Activated CD4-positive, alpha-beta T cell treated with anti-CD3 and anti-CD28 coated beads, Interleukin-10, Interleukin-2, amounts not matched to agents 100 ng/mL and 50 ng/mL, durations not matched to agents 16 hours and 8 hours (primary cell): ENCODE data around the gene CDHR4.
"Not testable (repeated sequence)": the region's sequence is repeated elsewhere in the genome, so short reads cannot be mapped to it uniquely, and the experiment has no call there.

ENCODE experiments used
- DNase-seq: peaks from one replicate; pipeline ENCODE4 v3.0.0-alpha.2; 2020

Gene CDHR4

GRCh38 chr3:49779358-49780079 is 20.2 kb downstream of the CDHR4 start:
- no peak for DNase-seq

GRCh38 chr3:49776101-49776500 is 23.6 kb downstream of the CDHR4 start:
- DNase-seq = not testable (repeated sequence)

DNA sequence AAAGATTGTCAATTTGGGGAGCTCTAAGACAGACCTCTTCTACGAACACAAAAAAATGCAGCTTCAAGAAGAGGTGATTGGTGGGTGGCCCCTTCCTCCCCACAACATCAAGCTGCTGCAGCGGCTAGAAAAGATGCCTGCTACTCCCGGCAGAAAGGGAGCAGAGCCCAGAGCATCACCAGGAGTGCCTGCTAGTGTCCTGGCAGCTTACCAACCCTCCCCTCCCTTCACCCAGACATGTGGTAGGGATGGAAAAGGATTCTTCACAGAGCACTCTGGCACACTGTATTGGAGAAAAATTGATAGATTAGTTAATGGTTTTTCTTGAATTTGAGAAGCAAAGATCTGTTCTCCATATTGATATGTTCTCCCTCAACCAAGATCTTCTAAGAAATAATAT is 24.1 kb downstream of the CDHR4 start:
- DNase-seq = no peak

DNA sequence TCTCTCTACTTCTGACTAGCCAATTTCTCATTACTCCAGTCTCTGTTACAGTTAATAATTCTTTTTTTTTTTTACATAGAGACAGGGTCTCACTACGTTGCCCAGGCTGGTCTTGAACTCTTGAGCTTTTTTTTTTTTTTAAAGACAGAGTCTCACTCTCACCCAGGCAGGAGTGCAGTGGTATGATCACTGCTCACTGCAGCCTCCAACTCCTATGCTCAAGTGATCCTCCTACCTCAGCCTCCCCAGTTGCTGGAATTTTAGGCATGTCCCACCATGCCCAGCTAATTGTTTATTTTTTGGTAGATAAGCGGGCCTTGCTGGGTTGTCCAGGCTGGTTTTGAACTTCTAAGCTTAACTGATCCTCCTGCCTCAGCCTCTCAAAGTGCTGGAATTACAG is 27.0 kb downstream of the CDHR4 start:
- DNase-seq = no peak

- no peak for DNase-seq
Observed at GRCh38 chr3:49771340-49771938, 28.2 kb downstream of the CDHR4 start.

DNA sequence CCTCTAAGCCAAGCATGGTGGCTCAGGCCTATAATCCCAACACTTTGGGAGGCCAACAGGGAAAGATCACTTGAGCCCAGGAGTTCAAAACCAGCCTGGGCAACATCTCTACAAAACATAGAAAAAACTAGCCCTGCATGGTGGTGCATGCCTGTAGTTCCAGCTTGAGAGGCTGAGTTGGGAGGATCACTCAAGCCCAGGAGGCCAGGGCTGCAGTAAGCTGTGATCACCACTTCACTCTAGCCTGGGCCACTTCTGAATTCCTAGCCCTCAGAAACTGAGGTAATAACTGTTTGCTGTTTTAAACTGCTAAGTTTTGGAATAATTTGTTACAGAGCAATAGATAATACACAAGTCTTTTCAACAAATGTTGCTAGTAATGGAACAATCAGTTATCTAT is 29.7 kb downstream of the CDHR4 start:
- no peak for DNase-seq

GRCh38 chr3:49769286-49769915 is 30.3 kb downstream of the CDHR4 start:
- DNase-seq = no peak

GRCh38 chr3:49763981-49764380 is 35.7 kb downstream of the CDHR4 start:
- DNase-seq = no peak

- no peak for DNase-seq
Observed at GRCh38 chr3:49761661-49762060, 38.0 kb downstream of the CDHR4 start.

- no peak for DNase-seq
Observed at GRCh38 chr3:49759226-49759625, 40.4 kb downstream of the CDHR4 start.

GRCh38 chr3:49757197-49757596 is 42.5 kb downstream of the CDHR4 start:
- no peak for DNase-seq

DNA sequence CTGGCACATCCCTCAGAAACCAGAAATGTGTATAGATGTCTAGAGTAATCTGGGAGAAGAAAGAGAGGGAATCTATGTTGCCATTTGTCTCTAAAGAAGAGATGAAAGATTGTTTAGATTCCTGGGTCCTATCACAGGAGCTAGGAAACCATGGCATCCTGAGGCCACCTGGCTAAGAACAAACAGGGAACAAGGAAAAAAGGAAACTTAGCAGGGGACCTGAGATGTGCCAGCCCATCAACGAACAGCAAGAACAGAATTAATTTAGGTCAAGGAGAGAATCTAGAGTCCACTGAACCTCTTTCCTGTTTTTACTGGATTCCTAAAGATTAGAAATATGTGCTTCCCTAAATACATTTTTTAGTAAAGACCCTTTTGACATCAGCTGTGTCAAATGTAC is 43.6 kb downstream of the CDHR4 start:
- no peak for DNase-seq

DNA sequence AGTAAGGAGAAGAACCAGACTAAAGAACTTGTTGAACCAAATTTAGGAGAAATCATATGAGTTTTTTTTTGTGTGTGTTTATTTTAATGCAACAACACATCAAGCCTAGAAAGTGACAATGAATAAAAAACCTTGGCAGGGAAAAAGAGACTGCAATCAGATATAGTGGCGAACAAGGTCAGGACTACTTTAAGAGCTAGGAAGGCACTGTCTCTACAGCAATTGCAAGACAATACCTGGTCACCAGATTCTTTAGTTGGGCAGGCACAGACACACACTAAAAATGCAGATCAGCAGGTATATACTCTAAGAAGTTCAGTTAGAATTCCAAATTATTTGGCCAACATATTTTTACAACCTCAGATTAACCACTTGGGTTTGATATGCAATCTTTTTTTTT is 45.1 kb downstream of the CDHR4 start:
- DNase-seq = no peak

DNA sequence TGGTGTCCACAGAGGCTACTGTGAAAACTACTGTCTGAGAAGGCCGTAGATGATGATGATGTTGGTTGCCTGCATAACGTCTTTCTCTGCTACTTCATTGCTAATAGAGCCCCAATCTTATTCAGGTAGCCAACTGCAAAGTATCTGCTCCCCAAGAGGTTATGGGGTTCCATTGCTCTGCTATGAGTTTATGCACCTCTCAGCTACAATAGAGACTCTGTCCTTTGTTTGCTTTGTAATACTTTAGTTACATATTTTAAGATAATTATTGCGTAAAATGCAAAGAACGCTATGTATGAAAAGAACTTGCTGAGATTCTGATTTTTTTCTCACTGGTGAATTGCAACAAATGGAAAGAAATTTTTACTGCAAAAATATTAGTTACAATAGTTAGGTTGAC is 48.2 kb downstream of the CDHR4 start:
- no peak for DNase-seq

DNA sequence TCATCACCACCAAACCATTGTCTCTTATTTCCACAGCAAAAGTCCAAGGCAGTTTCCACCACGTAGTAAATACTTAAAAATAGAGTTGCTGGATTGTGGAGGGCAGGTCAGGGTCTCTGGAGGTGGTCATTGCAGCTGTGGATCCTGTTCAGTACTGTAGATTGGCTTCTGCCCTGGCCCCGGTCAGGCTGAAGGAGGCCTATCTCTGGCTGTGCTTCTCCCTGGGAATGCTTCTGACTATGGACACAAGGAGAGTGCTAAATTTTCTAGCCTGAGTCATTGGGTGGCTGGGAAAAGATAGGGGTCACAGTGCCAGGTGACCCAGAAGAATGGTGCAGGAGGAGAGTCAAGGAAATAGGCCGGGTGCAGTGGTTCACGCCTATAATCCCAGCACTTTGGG is 49.6 kb downstream of the CDHR4 start:
- DNase-seq = no peak

DNA sequence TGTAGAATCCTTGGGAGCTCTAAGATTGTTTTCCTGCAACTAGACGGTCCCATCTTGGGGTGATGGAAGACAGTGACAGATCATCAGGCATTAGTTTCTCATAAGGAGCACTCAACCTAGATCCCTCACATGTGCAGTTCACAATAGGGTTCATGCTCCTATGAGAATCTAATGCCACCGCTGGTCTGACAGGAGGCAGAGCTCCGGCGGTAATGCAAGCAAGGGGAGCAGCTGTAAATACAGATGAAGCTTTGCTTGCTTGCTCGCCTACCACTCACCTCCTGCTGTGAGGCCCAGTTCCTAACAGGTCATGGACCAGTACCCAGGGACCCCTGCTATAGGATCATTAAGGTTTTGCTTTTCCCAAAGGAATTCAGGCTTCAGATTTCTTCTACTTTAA is 50.8 kb downstream of the CDHR4 start:
- DNase-seq = not testable (repeated sequence)

GRCh38 chr3:49747792-49748480 is 51.7 kb downstream of the CDHR4 start:
- DNase-seq = no peak

GRCh38 chr3:49745986-49746385 is 53.7 kb downstream of the CDHR4 start:
- DNase-seq = no peak
